GM12878 (cell line): ENCODE data around the gene EML3. TPM values are rescaled to one million over a fixed set of nuclear protein-coding genes. Genes with fewer than 3 reads are reported as not detected.

Experiments
- ATF3 ChIP-seq: IDR thresholded peaks from 2 replicates; pipeline ENCODE4 v1.6.1; 2011; ENCODE audit warnings: low read depth, mild to moderate bottlenecking, low read length, moderate library complexity, borderline replicate concordance; ENCODE audit errors: extremely low read depth
- BCLAF1 ChIP-seq: fragments of 450-650 bp; IDR thresholded peaks from 2 replicates; pipeline ENCODE4 v1.6.1; 2017; ENCODE audit warnings: antibody characterized with exemption, mild to moderate bottlenecking, moderate library complexity
- CHD2 ChIP-seq: IDR thresholded peaks from 2 replicates; pipeline ENCODE4 v1.6.1; 2011; ENCODE audit warnings: low read depth, low read length, improper control_type of control experiment, borderline replicate concordance
- EGR1 ChIP-seq, 2 experiments: IDR thresholded peaks; 1 replicate in 1 of 2; 2 replicates in 1 of 2; pipeline ENCODE4 v1.6.1; 2011 to 2012; ENCODE audit warnings: low read depth in 2 of 2, low read length in 2 of 2, borderline replicate concordance in 1 of 2, mild to moderate bottlenecking in 1 of 2, moderate library complexity in 1 of 2
- MEF2A ChIP-seq: IDR thresholded peaks from 2 replicates; pipeline ENCODE4 v1.6.1; 2011; ENCODE audit warnings: low read depth, mild to moderate bottlenecking, low read length, moderate library complexity; ENCODE audit not compliant: insufficient read depth
- NKRF ChIP-seq: fragments of 450-650 bp; conservative IDR thresholded peaks from 2 replicates; pipeline ENCODE4 v1.6.1; 2017; ENCODE audit warnings: mild to moderate bottlenecking, moderate library complexity
- NR2C1 ChIP-seq: fragments of 450-650 bp; IDR thresholded peaks from 2 replicates; pipeline ENCODE4 v1.6.1; 2017; ENCODE audit warnings: antibody characterized with exemption, mild to moderate bottlenecking, moderate library complexity
- PAX5 ChIP-seq: IDR thresholded peaks from 2 replicates; pipeline ENCODE4 v1.6.1; 2011; ENCODE audit warnings: low read depth, low read length, borderline replicate concordance
- PRDM15 ChIP-seq: fragments of 450-650 bp; formaldehyde crosslinking; IDR thresholded peaks from 2 replicates; pipeline ENCODE4 v1.4.0; 2020; ENCODE audit warnings: mild to moderate bottlenecking, moderate library complexity
- RB1 ChIP-seq: fragments of 450-650 bp; formaldehyde crosslinking; IDR thresholded peaks from 2 replicates; pipeline ENCODE4 v1.6.1; 2017; ENCODE audit warnings: mild to moderate bottlenecking, borderline replicate concordance
- SMARCA5 ChIP-seq: fragments of 450-650 bp; IDR thresholded peaks from 2 replicates; pipeline ENCODE4 v1.6.1; 2017; ENCODE audit warnings: mild to moderate bottlenecking
- TBL1XR1 ChIP-seq: IDR thresholded peaks from 2 replicates; pipeline ENCODE4 v1.6.1; 2012; ENCODE audit warnings: low read depth, low read length, improper control_type of control experiment
- ZNF384 ChIP-seq: IDR thresholded peaks from 2 replicates; pipeline ENCODE4 v1.6.1; 2012; ENCODE audit warnings: low read depth, mild to moderate bottlenecking, low read length, improper control_type of control experiment, borderline replicate concordance
- ZNF687 ChIP-seq: fragments of 450-650 bp; IDR thresholded peaks from 2 replicates; pipeline ENCODE4 v1.6.1; 2017; ENCODE audit warnings: mild to moderate bottlenecking, moderate library complexity
- polyA plus RNA-seq, 11 experiments: library from polyadenylated mRNA; depleted of rRNA in 4 of 11; unstranded in 6 of 11; stranded (reverse) in 5 of 11; fragments of >200 nt; fragmentation: Nextera tagmentation in 4 of 11; fragmentation: Illumina TruSeq in 1 of 11; extraction: Ambion mirVana in 4 of 11; extraction: Trizol in 1 of 11; gene quantifications; 1 replicate in 1 of 11; 2 replicates in 10 of 11; pipeline versions ENCODE4 v1.2.1 to v1.2.3, GENCODE V29; 2011 to 2016; ENCODE audit warnings: inconsistent platforms in 2 of 11, missing spikeins in 2 of 11, low read depth in 1 of 11
- total RNA-seq, 4 experiments: library from RNA; depleted of rRNA in 3 of 4; stranded (reverse); fragments of >200 nt in 3 of 4; fragmentation: Illumina TruSeq in 1 of 4; extraction: Trizol in 1 of 4; gene quantifications; 2 replicates each; pipeline versions ENCODE4 v1.2.1 to v1.2.3, GENCODE V29; 2013 to 2021

The EML3 gene
- total and polyA plus RNA-seq, 10 of the 15 experiments (the other 5 are each of a cell fraction or from before 2014, with no cell fraction given): 0.58 to 82.5 (median 24.8) TPM

- TF ChIP-seq PRDM15 (CRISPR knock-in tag) (no peak), SMARCA5 (no peak), NR2C1 (no peak), EGR1 (IDR thresholded peaks at IDR 0.05; ENCODE audit: borderline replicate concordance in 1 of 2, low read depth in 2 of 2, low read length in 2 of 2) (0 out of 3 replicates have a peak, but pooled peaks of 1 of the 2 experiments have one; percentile 15), RB1 (no peak), ATF3 (no peak), ZNF687 (peak; percentile 66), BCLAF1 (no peak), PAX5 (peak; percentile 71; the same call in 1 of the 2 replicates), NKRF (peak; percentile 59; the same call in 1 of the 2 replicates), TBL1XR1 (peak; percentile 87; the same call in 1 of the 2 replicates), ZNF384 (0 out of 2 replicates have a peak, but pooled peaks have one; percentile 27), MEF2A (0 out of 2 replicates have a peak, but pooled peaks have one; percentile 22), CHD2 (peak; percentile 75)
Observed at GRCh38 chr11:62555464-62556107, 57.0 kb downstream of the EML3 start (continued).
